GM19240 (cell line): ENCODE measurements around the gene PLEKHG4B.
"Not testable (repeated sequence)": the region's sequence is repeated elsewhere in the genome, so short reads cannot be mapped to it uniquely, and the experiment has no call there.

ENCODE experiments used
- DNase-seq: peaks from one replicate; pipeline ENCODE4 v3.0.0; 2011; ENCODE audit warnings: low spot score; ENCODE audit not compliant: insufficient read length

Gene PLEKHG4B, protein sequence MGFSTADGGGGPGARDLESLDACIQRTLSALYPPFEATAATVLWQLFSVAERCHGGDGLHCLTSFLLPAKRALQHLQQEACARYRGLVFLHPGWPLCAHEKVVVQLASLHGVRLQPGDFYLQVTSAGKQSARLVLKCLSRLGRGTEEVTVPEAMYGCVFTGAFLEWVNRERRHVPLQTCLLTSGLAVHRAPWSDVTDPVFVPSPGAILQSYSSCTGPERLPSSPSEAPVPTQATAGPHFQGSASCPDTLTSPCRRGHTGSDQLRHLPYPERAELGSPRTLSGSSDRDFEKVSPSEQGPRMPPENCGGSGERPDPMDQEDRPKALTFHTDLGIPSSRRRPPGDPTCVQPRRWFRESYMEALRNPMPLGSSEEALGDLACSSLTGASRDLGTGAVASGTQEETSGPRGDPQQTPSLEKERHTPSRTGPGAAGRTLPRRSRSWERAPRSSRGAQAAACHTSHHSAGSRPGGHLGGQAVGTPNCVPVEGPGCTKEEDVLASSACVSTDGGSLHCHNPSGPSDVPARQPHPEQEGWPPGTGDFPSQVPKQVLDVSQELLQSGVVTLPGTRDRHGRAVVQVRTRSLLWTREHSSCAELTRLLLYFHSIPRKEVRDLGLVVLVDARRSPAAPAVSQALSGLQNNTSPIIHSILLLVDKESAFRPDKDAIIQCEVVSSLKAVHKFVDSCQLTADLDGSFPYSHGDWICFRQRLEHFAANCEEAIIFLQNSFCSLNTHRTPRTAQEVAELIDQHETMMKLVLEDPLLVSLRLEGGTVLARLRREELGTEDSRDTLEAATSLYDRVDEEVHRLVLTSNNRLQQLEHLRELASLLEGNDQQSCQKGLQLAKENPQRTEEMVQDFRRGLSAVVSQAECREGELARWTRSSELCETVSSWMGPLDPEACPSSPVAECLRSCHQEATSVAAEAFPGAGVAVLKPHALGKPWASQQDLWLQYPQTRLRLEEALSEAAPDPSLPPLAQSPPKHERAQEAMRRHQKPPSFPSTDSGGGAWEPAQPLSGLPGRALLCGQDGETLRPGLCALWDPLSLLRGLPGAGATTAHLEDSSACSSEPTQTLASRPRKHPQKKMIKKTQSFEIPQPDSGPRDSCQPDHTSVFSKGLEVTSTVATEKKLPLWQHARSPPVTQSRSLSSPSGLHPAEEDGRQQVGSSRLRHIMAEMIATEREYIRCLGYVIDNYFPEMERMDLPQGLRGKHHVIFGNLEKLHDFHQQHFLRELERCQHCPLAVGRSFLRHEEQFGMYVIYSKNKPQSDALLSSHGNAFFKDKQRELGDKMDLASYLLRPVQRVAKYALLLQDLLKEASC (N-terminal part only)

GRCh38 chr5:91556-92263 lies at the start of gene PLEKHG4B:
TSS of gene PLEKHG4B (plus strand) at chr5:92168. CDS start at chr5:92232, 64 bp downstream.
- no peak for DNase-seq

DNA sequence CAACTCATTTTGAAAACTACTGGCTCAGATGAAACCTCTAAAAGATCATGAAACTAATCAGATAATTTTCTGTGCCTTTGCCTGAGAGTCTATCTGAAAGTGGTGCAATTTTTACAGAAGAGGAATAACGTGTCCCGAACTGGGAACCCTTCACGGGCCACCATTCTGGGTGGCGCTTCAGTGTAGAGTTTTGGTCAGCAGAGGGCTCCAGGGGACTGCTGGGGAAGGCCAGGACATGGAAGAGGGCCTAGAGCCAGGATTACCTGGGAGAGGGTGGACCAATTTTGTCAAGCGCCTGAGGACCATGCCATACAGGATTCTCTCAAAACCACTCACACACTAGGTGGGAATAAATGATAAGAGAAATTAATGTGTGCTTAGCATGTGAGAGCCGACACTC lies 49.7 kb upstream of the PLEKHG4B start:
- DNase-seq, result no peak

- no peak for DNase-seq
Measured at GRCh38 chr5:48192-48591, 43.8 kb upstream of the PLEKHG4B start.

- DNase-seq, result not testable (repeated sequence)
Measured at GRCh38 chr5:49530-49929, 42.4 kb upstream of the PLEKHG4B start.

GRCh38 chr5:49953-50544 lies 41.9 kb upstream of the PLEKHG4B start:
- no peak for DNase-seq

- no peak for DNase-seq
Measured at GRCh38 chr5:50724-51499, 41.1 kb upstream of the PLEKHG4B start.

DNA sequence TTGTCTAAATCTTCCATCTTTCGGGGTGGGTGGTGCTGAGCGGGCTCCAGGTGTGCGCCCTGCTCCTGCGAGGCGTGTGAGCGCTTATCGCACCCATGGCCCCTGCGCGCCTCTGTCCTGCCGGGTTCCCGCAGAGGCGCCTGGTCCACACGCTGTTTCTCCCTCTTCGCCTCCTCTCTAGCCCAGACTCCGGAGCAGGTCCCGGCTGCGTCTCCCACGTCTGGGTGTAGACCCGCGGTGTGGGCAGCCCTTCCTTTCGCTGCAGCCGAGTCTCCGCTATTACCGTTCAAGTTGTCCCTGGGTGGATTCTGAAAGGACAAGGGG lies 40.5 kb upstream of the PLEKHG4B start:
- DNase-seq, result no peak

DNA sequence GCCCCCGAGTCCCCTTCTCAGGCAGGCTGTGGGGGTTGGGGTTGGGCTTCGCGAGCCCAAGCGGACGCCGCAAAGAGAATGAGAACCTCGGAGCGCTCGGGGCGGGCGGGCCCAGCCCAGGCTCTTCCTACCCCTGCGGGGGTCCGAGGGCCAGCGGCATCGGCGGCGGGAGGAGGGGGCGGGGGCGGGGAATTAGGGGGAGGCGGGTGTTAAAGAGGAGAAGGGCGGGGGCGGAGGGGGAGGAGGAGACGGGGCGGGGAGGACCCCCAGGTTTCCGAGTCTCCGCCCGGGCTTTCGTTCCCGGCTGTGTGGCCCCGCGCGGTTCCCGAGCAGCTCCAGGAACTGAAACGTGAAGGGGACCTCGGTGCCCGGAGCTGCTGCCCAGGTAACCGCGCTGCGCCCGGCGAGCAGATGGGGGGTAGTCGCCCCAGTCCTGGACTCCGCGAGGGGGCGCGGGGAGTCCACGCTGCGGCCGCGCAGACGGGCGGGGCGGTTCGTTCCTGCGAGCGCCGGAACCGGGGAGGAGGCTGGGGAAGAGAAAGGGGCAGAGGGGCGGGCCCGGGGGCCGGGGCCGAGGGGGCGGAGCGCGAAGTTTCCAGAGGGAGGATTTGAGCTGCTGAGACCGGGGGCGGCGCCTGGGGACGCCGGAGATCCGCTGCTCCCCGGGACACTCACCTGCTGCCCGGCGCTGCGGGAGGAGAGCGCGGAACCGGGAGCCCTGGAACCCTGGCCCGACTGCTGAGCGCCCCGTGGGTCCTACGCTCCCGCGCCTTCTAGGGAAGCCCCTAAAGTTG lies 38.4 kb upstream of the PLEKHG4B start:
- no peak for DNase-seq

- DNase-seq, result no peak
Measured at GRCh38 chr5:54175-54730, 37.7 kb upstream of the PLEKHG4B start.

DNA sequence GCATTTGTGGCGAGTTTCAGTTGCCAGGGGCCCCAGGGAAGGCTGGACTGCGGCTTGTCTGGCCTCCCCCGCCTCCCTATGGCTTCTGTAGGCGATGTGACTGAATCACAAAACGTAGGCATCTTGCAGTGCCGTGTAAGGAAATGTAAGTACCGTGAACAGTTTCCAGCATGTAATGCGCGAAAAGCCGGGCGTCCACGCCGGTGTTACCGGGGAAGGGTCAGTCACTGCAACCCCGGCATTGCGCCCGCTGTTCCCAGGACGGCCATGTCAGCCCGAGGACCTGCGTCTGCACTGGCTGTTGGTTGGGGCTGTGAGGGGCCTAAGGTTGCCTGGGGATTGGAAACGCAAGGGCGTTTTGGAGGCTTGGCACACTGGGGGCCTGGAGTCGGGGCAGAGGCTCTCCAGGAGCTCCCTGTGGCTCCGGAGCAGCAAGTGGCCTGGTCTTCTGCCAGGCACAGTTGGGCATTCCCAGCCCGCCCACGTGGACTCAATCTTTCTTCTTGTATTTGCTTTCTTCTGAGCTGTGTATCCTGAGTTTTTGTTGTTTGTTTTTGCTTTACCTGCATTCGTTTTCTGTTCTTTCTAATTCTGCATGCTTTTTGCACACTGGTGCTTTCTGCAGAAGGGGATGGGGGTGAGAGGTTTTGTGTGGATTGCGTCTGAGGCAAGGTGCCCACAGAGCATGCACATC lies 36.9 kb upstream of the PLEKHG4B start:
- no peak for DNase-seq

DNA sequence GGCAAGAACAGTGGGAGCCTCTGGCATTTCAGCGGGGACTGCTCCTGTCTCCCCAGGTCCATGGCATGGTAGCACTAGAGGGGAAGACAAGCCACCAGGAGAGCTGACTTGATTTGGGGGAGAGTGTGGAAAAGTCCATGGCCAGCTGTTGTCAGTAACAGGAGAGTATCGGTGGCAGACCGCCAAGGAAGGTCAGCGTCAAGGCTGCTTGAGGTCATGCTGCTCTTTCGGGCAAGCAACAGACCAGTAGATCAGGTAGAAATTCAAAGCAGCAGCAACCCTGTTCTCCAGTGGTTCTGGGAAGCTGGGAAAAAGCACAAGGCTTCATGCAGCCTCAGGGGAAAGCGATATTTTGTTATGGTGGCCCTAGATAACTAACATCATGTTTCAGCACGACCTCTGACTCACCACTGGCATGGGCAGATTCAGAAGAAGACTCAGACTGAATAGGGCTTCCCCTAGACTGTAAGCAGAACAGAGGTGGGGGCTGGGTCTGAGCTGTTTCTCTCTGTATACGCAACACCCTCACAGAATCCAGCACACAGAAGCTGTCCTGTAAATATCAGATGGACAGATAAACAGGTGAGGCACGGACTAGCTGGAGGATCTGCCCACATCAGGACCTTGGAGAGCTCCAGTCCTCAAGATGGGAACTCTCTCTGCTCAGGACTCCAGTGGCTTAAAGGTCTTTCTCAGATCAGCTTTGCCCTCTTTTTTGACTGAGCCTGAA lies 35.2 kb upstream of the PLEKHG4B start:
- no peak for DNase-seq

DNA sequence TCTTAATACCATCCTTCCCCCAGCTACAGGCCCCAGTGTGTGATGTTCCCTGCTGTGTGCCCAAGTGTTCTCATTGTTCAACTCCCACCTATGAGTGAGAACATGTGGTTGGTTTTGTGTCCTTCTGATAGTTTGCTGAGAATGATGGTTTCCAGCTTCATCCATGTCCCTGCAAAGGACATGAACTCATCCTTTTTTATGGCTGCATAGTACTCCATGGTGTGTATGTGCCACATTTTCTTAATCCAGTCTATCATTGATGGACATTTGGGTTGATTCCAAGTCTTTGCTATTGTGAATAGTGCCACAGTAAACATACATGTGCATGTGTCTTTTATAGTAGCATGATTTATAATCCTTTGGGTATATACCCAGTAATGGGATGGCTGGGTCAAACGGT lies 31.7 kb upstream of the PLEKHG4B start:
- not testable (repeated sequence) for DNase-seq

DNA sequence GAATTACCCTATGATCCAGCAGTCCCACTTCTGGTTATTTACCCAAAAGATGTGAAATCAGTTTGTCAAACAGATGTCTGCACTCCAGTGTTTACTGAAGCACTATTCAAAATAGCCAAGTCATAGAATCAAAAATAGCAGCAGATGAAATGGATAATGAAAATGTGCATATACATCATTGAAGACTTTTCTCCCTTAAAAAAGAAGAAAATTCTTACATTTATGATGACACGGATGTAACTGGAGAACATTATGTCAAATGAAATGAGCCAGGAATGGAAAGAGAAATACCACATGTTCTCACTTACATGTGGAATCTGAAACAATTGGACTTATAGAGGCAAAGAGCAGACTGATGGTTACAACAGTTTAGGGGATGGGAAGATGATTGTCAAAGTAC lies 21.5 kb upstream of the PLEKHG4B start:
- DNase-seq, result no peak

GRCh38 chr5:72316-73180 lies 19.4 kb upstream of the PLEKHG4B start:
- DNase-seq, result not testable (repeated sequence)

DNA sequence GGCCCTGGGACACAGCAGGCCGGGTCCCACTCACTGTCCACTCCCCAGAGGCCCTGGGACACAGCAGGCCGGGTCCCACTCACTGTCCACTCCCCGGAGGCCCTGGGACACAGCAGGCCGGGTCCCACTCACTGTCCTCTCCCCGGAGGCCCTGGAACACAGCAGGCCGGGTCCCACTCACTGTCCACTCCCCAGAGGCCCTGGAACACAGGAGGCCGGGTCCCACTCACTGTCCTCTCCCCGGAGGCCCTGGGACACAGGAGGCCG lies 18.9 kb upstream of the PLEKHG4B start:
- DNase-seq, result not testable (repeated sequence)

DNA sequence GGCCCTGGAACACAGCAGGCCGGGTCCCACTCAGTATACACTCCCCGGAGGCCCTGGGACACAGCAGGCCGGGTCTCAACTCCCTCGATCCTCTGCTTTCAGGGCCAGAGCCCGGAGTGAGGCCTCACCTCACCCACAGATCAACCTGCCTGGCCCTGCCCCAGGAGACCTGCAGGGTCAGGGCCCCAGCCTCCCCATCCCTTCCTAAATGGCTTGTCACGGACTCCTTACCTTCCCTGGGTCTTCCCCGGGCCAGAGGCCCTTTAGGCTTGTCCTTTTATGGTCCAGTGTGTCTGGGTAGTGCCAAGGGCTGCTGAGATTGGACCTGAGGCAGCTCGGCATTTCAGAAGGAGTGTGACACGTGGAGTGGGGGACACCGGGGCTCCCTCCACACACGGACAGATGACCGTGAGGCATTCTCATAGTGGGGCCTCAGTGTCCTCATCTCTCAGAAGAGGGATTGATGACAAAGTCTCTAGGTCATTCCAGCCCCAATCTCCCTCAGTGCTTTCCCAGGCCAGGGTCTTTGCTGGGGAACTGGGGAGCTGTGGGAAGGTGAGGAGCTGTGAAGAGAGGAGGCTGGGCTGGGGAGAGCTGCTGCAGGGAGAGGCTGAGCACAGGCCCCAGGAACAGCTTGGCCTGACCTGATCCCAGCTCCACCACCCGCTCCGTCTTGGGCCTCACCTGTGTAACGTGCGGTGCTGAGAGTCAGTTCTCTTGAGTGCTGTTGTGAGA lies 18.0 kb upstream of the PLEKHG4B start:
- DNase-seq, result no peak
